GM15510 (cell line): ENCODE results near the gene DUSP14.
A peak's percentile ranks its signal among the peaks of the same experiment; 100 is the strongest.

Source experiments
- POLR2A ChIP-seq: IDR thresholded peaks from 3 replicates; pipeline ENCODE4 v1.6.1; 2011; ENCODE audit warnings: borderline replicate concordance; ENCODE audit not compliant: insufficient read length; ENCODE audit errors: extremely low read depth

DUSP14 gene

GRCh38 chr17:37489197-37490001, at the start of gene DUSP14:
TSS of gene DUSP14 (plus strand) at chr17:37489891. CDS start at chr17:37512273, 22,382 bp downstream.
- TF ChIP-seq POLR2A = peak; percentile 78

- no peak for TF ChIP-seq POLR2A
These were observed 49.3 kb upstream of the DUSP14 start for GRCh38 chr17:37440424-37440823.

- no peak for TF ChIP-seq POLR2A
These were observed 43.7 kb upstream of the DUSP14 start for GRCh38 chr17:37446027-37446426.

- TF ChIP-seq POLR2A = no peak
These were observed 42.0 kb upstream of the DUSP14 start for GRCh38 chr17:37447641-37448040.

- TF ChIP-seq POLR2A = no peak
These were observed 39.6 kb upstream of the DUSP14 start for GRCh38 chr17:37450112-37450511.

GRCh38 chr17:37458805-37459204, 30.9 kb upstream of the DUSP14 start:
- no peak for TF ChIP-seq POLR2A

GRCh38 chr17:37461668-37462067, 28.0 kb upstream of the DUSP14 start:
- TF ChIP-seq POLR2A = no peak

- no peak for TF ChIP-seq POLR2A
These were observed 27.2 kb upstream of the DUSP14 start for GRCh38 chr17:37462492-37462891.

GRCh38 chr17:37463039-37463438, 26.7 kb upstream of the DUSP14 start:
- TF ChIP-seq POLR2A = no peak

GRCh38 chr17:37465069-37465616, 24.5 kb upstream of the DUSP14 start:
- no peak for TF ChIP-seq POLR2A

- TF ChIP-seq POLR2A = no peak
These were observed 23.2 kb upstream of the DUSP14 start for GRCh38 chr17:37466471-37466870.

- TF ChIP-seq POLR2A = no peak
These were observed 19.5 kb upstream of the DUSP14 start for GRCh38 chr17:37470181-37470580.

- no peak for TF ChIP-seq POLR2A
These were observed 13.8 kb upstream of the DUSP14 start for GRCh38 chr17:37475731-37476420.

- no peak for TF ChIP-seq POLR2A
These were observed 13.1 kb upstream of the DUSP14 start for GRCh38 chr17:37476431-37477120.

GRCh38 chr17:37478187-37478586, 11.5 kb upstream of the DUSP14 start:
- no peak for TF ChIP-seq POLR2A
